ENCODE data around the gene B4GALT3. TPM values are rescaled to one million over a fixed set of nuclear protein-coding genes. Genes with fewer than 3 reads are reported as not detected.

Gene B4GALT3
- total and polyA plus RNA-seq, 2 of the 8 experiments (the other 6 are each of a cell fraction or from before 2014, with no cell fraction given), result 42.3 to 43.0 TPM

DNA sequence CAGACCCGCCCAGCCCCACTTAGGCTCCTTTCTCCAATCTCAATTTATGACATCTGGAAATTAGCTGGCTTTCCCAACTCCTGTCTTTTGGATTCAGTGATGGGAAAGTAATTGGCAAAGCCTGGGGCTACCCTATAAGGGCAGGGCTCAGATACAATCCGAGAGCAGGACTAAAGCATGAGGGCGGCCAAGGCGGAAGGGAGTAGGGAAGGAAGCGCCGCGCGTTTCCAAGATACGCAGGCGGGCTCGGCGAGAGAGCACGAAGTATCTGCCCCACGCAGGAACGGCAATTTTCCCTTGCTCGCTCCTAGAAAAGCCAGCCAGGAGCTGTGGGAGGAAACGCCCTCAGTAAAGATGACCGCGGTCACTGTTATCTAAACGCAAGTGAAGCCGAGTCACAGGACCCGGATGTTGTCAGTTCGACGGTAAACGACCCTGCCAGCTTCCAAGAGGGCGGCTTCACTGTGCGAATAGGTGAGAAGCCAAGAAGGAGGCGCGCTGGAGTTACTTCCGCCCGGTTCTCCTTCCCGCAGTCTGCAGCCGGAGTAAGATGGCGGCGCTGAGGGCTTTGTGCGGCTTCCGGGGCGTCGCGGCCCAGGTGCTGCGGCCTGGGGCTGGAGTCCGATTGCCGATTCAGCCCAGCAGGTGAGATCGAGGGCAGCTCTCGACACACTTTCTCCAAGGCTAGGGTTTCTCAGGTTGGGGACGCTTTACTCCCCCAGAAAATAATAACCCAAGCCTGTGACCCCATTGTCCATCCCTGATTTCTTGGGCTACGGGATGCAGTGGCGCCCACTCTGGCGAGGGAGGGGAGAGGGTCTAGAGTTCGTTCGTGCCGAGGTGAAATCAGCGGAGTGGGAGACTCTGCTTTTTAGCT lies 24.8 kb upstream of the B4GALT3 start, which contains the start of gene NDUFS2:
Gene NDUFS2 (plus strand): TSS at position 532 of the 877 bp plus-strand sequence. CDS start 19 bp downstream, at position 551.
- POLR2A ChIA-PET (ENCODE audit: partially characterized antibody), result interaction anchor here (0.9 to 4.6 kb wide), 23 partner anchors 10 to 188 kb away, joined by 3 to 82 read pairs (median 4); partner anchors contain the start of genes APOA2, B4GALT3, FCER1G and PPOX
- TF ChIP-seq SAP30 (IDR thresholded peaks at IDR 0.05; ENCODE audit: insufficient read depth, insufficient replicate concordance, low read length) (no peak), BACH1 (IDR thresholded peaks at IDR 0.05; ENCODE audit: low read length) (peak; percentile 35), TBP (IDR thresholded peaks at IDR 0.05; ENCODE audit: low read depth, low read length) (peak; percentile 94), BRCA1 (IDR thresholded peaks at IDR 0.05; ENCODE audit: low read depth, low read length) (peak; percentile 18; the same call in 1 of the 2 replicates), CREB1 (IDR thresholded peaks at IDR 0.05) (peak; percentile 80), E2F6 (IDR thresholded peaks at IDR 0.05) (0 out of 2 replicates have a peak, but pooled peaks have one; percentile 20), SUZ12 (IDR thresholded peaks at IDR 0.05; ENCODE audit: low read length) (no peak), POLR2AphosphoS5 (IDR thresholded peaks at IDR 0.05; ENCODE audit: low read depth, low read length) (peak; percentile 92), CHD2 (IDR thresholded peaks at IDR 0.05; ENCODE audit: low read length) (0 out of 2 replicates have a peak, but pooled peaks have one; percentile 39), GABPA (IDR thresholded peaks at IDR 0.05; ENCODE audit: borderline replicate concordance, insufficient read depth, low read length) (peak; percentile 83; the same call in 1 of the 2 replicates)

More for the DNA sequence above, 24.8 kb upstream of the B4GALT3 start, which contains the start of gene NDUFS2:
- Histone ChIP-seq H4K5ac (ENCODE audit: insufficient read length, low read depth, low read length) (peak within 1 kb of the TSS; percentile 92), H2BK20ac (ENCODE audit: low read length) (peak within 1 kb of the TSS; percentile 72), H3K4ac (replicated peaks; ENCODE audit: insufficient read length, low read depth, low read length) (peak within 1 kb of the TSS; percentile 69), H2BK12ac (ENCODE audit: low read depth, low read length) (peak within 1 kb of the TSS; percentile 99), H3K23ac (ENCODE audit: insufficient read length) (no peak within 1 kb of the TSS), H3K56ac (replicated peaks; ENCODE audit: insufficient read length, low read depth, low read length) (peak within 1 kb of the TSS; percentile 88), H4K91ac (replicated peaks; ENCODE audit: insufficient read length, low read length) (peak within 1 kb of the TSS; percentile 97), H4K20me1 (replicated peaks in 1 of 2; ENCODE audit: control insufficient read depth in 1 of 2, insufficient read depth in 2 of 2, low read length in 2 of 2) (peaks cover 0 to 2% of the 10 kb centered on the region in 2 experiments), H3K27me3 (replicated peaks in 1 of 4; ENCODE audit: control insufficient read depth in 3 of 4, extremely low read depth in 1 of 4, insufficient read depth in 3 of 4, low read length in 3 of 4) (no peaks in the 10 kb centered on the region), H3K14ac (ENCODE audit: insufficient read length) (no peak within 1 kb of the TSS), H3K4me1 (replicated peaks in 1 of 4; ENCODE audit: control insufficient read depth in 3 of 4, insufficient read depth in 4 of 4, low read length in 3 of 4) (peaks cover 20 to 48% (median 42%) of the 10 kb centered on the region in 4 experiments), H2BK120ac (replicated peaks; ENCODE audit: low read depth, low read length) (peak within 1 kb of the TSS; percentile 76), H2BK5ac (ENCODE audit: low read depth, low read length) (peak within 1 kb of the TSS; percentile 85), H3K27ac (ENCODE audit: low read depth, low read length) (peak within 1 kb of the TSS; percentile 94), H3K36me3 (ENCODE audit: control insufficient read depth in 2 of 4, insufficient read depth in 4 of 4, low read length in 3 of 4) (peaks cover 10 to 31% (median 12%) of the 10 kb centered on the region in 4 experiments; a peak in 7 of 8 replicates), H3K9me3 (ENCODE audit: insufficient read depth in 2 of 2, low read depth in 1 of 2, low read length in 1 of 2) (no peaks in the 10 kb centered on the region), H3K79me2 (ENCODE audit: control insufficient read depth in 1 of 2, insufficient read depth in 2 of 2, low read length in 2 of 2) (peaks cover 0 to 14% of the 10 kb centered on the region in 2 experiments; a peak in 2 of 4 replicates), H2AK5ac (ENCODE audit: low read depth, low read length) (peak within 1 kb of the TSS; percentile 39; the same call in 1 of the 2 replicates), H2AFZ (ENCODE audit: low read length) (0 out of 2 replicates have a peak within 1 kb of the TSS, but pooled peaks have one; percentile 47), H3K79me1 (ENCODE audit: low read depth, low read length) (peaks cover 7% of the 10 kb centered on the region; the same call in 1 of the 2 replicates), H3K9ac (replicated peaks in 1 of 4; ENCODE audit: extremely low read depth in 1 of 4, low read depth in 3 of 4, low read length in 3 of 4) (peak within 1 kb of the TSS; percentile 65 to 97 (median 92)), H3K18ac (ENCODE audit: extremely low read depth, low read length) (peak within 1 kb of the TSS; percentile 100), H2BK15ac (ENCODE audit: low read length) (peak within 1 kb of the TSS; percentile 98), H3K23me2 (ENCODE audit: low read depth, low read length) (peaks cover 13% of the 10 kb centered on the region), H3K4me2 (ENCODE audit: insufficient read depth in 1 of 2, low read depth in 2 of 2, low read length in 2 of 2) (peak within 1 kb of the TSS; percentile 80 to 82), H3K4me3 (ENCODE audit: extremely low read depth in 1 of 4, insufficient read depth in 2 of 4, low read depth in 3 of 4, low read length in 4 of 4) (peak within 1 kb of the TSS; percentile 63 to 97 (median 93)), H4K8ac (ENCODE audit: extremely low read depth, insufficient read depth, low read length) (peak within 1 kb of the TSS; percentile 97)
- CTCF ChIA-PET (ENCODE audit: partially characterized antibody), result interaction anchor here (0.6 to 17.6 kb wide), 14 partner anchors 8 to 238 kb away, joined by 3 to 427 read pairs (median 4); partner anchors contain the start of genes APOA2, B4GALT3, FCER1G and PCP4L1
- FAIRE-seq, result no peak
- DNase-seq (ENCODE audit: low read depth in 1 of 2, low spot score in 2 of 2), result peak; percentile 89 to 95
- WGBS, 2 experiments (ENCODE audit: extremely low coverage in 1 of 2, insufficient coverage in 1 of 2, insufficient read length in 1 of 2, insufficient replicate concordance in 2 of 2, low coverage in 1 of 2, low lambda C conversion rate in 2 of 2, missing lambda C conversion rate in 1 of 2), result 5% methylated on average over 53 of the region's 53 CpGs; no CpG with 5 or more reads in 1 of the 2 experiments

Data from H1 (cell line).